NB4 (cell line): ENCODE data around the gene TIMM22.

Experiments
- DNase-seq: peaks from one replicate; pipeline ENCODE4 v3.0.0; 2010; ENCODE audit warnings: low read depth
- H3K4me3 ChIP-seq: one replicate; pipeline ENCODE4 v1.5.1; 2011; ENCODE audit warnings: mild to moderate bottlenecking, low read depth, low read length, moderate library complexity
- CTCF ChIP-seq: IDR thresholded peaks from one replicate; pipeline ENCODE4 v1.5.1; 2012; ENCODE audit warnings: low read depth, low read length
- MAX ChIP-seq: IDR thresholded peaks from 2 replicates; pipeline ENCODE4 v1.6.1; 2011; ENCODE audit warnings: low read depth, low read length
- MYC ChIP-seq: IDR thresholded peaks from 2 replicates; pipeline ENCODE4 v1.6.1; 2011; ENCODE audit warnings: low read depth, low read length
- POLR2A ChIP-seq: IDR thresholded peaks from 2 replicates; pipeline ENCODE4 v1.6.1; 2011; ENCODE audit warnings: mild to moderate bottlenecking; ENCODE audit not compliant: insufficient read length; ENCODE audit errors: extremely low read depth

Gene TIMM22

GRCh38 chr17:1049446-1050225, 52.7 kb downstream of the TIMM22 start:
- TF ChIP-seq POLR2A (no peak), MYC (no peak), CTCF (no peak), MAX (no peak)
- no peak overlapping the region for H3K4me3 ChIP-seq
- DNase-seq = no peak

GRCh38 chr17:1050246-1050995, 53.5 kb downstream of the TIMM22 start:
- DNase-seq = no peak
- no peak overlapping the region for H3K4me3 ChIP-seq
- TF ChIP-seq POLR2A (no peak), MYC (no peak), MAX (no peak), CTCF (no peak)

GRCh38 chr17:1050996-1051925, 54.3 kb downstream of the TIMM22 start:
- H3K4me3 ChIP-seq = no peak overlapping the region
- TF ChIP-seq MAX (no peak), CTCF (no peak), MYC (no peak), POLR2A (no peak)
- DNase-seq = no peak
